ENCODE data around the gene ZBTB21. TPM values are rescaled to one million over a fixed set of nuclear protein-coding genes. Genes with fewer than 3 reads are reported as not detected.
"Not testable (repeated sequence)": the region's sequence is repeated elsewhere in the genome, so short reads cannot be mapped to it uniquely, and the experiment has no call there.

Gene ZBTB21
- polyA plus RNA-seq, 1 experiment: 13.4 TPM

DNA sequence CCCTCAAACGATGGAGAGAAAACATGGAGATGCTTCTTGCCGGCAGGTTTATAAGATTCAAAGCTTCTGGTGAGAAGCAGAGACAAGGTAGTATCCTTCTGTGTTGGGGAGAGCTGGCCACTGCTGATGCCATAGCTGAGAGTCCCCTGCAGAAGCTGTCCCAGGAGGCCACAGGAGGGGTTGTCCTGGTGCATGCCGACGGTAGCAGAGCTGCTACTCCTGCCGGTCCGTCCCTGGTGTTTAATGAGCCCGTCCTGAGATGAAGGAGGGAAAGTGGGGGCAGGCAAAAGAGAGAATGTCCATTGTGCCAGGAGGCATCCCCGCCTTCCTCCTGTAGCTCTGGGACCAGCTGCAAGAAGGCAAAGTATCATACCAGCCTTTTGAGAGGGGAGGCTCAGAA lies 46.0 kb downstream of the ZBTB21 start:
- DNase-seq (ENCODE audit: low read depth, low spot score): no peak
- ChIA-PET CTCF (no interaction called here), POLR2A (no interaction called here)
- H3K4me3 ChIP-seq (ENCODE audit: low read depth, low read length): no peak overlapping the region
- no peaks in the 10 kb centered on the region; the same call in 1 of the 2 replicates for H3K9me3 ChIP-seq (ENCODE audit: control insufficient read depth, insufficient read depth, low read length)
- H3K27me3 ChIP-seq (ENCODE audit: control insufficient read depth, insufficient read depth, low read length): peaks cover 3% of the 10 kb centered on the region
- no peak overlapping the region for H3K27ac ChIP-seq (ENCODE audit: low read depth, low read length)
- TF ChIP-seq, protein P1, sequence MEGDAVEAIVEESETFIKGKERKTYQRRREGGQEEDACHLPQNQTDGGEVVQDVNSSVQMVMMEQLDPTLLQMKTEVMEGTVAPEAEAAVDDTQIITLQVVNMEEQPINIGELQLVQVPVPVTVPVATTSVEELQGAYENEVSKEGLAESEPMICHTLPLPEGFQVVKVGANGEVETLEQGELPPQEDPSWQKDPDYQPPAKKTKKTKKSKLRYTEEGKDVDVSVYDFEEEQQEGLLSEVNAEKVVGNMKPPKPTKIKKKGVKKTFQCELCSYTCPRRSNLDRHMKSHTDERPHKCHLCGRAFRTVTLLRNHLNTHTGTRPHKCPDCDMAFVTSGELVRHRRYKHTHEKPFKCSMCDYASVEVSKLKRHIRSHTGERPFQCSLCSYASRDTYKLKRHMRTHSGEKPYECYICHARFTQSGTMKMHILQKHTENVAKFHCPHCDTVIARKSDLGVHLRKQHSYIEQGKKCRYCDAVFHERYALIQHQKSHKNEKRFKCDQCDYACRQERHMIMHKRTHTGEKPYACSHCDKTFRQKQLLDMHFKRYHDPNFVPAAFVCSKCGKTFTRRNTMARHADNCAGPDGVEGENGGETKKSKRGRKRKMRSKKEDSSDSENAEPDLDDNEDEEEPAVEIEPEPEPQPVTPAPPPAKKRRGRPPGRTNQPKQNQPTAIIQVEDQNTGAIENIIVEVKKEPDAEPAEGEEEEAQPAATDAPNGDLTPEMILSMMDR (IDR thresholded peaks at IDR 0.05; ENCODE audit: low read depth, low read length): no peak

DNA sequence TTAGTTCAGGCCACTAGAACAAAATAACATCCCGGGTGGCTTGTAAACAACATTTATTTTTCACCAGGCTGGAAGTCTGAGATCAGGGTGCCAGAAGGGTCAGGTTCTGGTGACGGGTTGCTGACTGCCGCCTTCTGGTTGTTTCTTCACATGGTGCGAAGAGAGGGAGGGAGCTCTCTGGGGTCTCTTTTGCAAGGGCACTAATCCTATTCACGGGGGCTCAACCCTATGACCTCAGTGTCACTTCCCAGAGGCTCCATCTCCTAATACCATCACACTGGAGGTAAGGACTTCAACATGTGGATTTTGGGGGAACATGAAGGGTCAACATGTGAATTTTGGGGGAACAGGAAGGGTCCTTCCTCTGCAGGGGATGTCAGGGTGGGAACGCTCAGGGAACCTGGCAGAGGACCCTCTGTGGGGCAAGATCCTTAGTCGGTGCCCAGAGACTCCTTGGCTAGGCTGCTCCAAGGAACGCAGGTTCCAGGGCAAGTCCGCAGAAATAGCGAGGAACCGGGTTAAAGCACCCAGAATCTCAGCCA lies 47.7 kb downstream of the ZBTB21 start:
- Histone ChIP-seq H3K27me3 (ENCODE audit: control insufficient read depth, insufficient read depth, low read length) (peaks cover 3% of the 10 kb centered on the region), H3K4me3 (ENCODE audit: low read depth, low read length) (no peak overlapping the region), H3K27ac (ENCODE audit: low read depth, low read length) (no peak overlapping the region), H3K9me3 (ENCODE audit: control insufficient read depth, insufficient read depth, low read length) (no peaks in the 10 kb centered on the region; the same call in 1 of the 2 replicates)
- TF ChIP-seq, protein P1 (IDR thresholded peaks at IDR 0.05; ENCODE audit: low read depth, low read length): no peak
- ChIA-PET POLR2A (interaction anchor here (0.7 kb wide), 1 partner anchor 722 kb away, joined by 10 read pairs; no protein-coding TSS in a partner anchor), CTCF (no interaction called here)
- DNase-seq (ENCODE audit: low read depth, low spot score): no peak

DNA sequence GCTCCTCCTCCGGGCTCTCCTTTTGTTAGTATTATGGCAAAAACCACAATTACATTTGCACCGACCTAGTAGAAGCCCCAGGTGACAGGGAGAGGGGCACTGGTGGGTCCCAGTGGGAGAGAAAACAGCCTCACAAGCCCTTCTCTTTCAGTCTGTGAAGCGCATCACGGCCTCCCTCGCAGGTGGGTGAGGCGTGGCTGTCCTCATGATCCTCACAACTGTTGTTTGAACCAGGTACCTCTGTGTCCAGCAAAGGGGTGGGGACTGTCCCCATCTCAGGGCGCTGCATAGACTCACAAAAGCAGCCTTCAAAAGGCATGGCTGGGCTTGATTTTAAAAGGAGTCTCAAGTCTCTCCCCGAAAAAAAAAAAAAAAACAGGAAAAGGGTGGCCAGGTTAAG lies 48.4 kb downstream of the ZBTB21 start:
- H3K27ac ChIP-seq (ENCODE audit: low read depth, low read length): no peak overlapping the region
- ChIA-PET POLR2A (no interaction called here), CTCF (interaction anchor here (1.1 kb wide), 1 partner anchor 156 kb away, joined by 5 read pairs; no protein-coding TSS in a partner anchor)
- TF ChIP-seq, protein P1 (IDR thresholded peaks at IDR 0.05; ENCODE audit: low read depth, low read length): no peak
- H3K4me3 ChIP-seq (ENCODE audit: low read depth, low read length): no peak overlapping the region
- H3K27me3 ChIP-seq (ENCODE audit: control insufficient read depth, insufficient read depth, low read length): peaks cover 3% of the 10 kb centered on the region
- no peaks in the 10 kb centered on the region; the same call in 1 of the 2 replicates for H3K9me3 ChIP-seq (ENCODE audit: control insufficient read depth, insufficient read depth, low read length)
- DNase-seq (ENCODE audit: low read depth, low spot score): no peak

DNA sequence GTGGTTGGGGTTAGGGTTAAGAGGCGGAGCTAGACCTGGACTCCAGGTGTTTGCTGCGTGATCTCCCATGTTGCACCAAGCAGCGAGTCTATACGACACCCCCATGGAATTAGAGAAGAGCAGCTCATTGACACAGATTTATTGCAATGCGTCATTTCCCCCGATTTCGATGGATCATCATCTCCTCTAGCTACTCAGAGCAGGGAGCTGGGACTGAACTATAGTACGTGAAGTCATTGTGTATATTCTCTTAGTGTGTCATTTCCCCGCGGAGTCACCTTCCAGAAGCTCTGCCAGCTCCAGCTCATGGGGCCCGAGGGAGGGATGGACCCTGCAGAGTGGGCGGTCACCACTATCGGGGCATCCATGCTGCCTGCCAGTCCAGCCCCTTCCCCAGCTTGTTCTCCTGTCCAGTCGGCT lies 48.9 kb downstream of the ZBTB21 start:
- no peak overlapping the region for H3K27ac ChIP-seq (ENCODE audit: low read depth, low read length)
- peaks cover 3% of the 10 kb centered on the region for H3K27me3 ChIP-seq (ENCODE audit: control insufficient read depth, insufficient read depth, low read length)
- TF ChIP-seq, protein P1 (IDR thresholded peaks at IDR 0.05; ENCODE audit: low read depth, low read length): no peak
- POLR2A ChIA-PET: no interaction called here
- CTCF ChIA-PET: interaction anchor here (0.6 to 1.1 kb wide), 2 partner anchors 156 to 350 kb away, joined by 3 to 5 read pairs; no protein-coding TSS in a partner anchor
- DNase-seq (ENCODE audit: low read depth, low spot score): peak; percentile 36
- H3K4me3 ChIP-seq (ENCODE audit: low read depth, low read length): no peak overlapping the region
- H3K9me3 ChIP-seq (ENCODE audit: control insufficient read depth, insufficient read depth, low read length): no peaks in the 10 kb centered on the region; the same call in 1 of the 2 replicates

DNA sequence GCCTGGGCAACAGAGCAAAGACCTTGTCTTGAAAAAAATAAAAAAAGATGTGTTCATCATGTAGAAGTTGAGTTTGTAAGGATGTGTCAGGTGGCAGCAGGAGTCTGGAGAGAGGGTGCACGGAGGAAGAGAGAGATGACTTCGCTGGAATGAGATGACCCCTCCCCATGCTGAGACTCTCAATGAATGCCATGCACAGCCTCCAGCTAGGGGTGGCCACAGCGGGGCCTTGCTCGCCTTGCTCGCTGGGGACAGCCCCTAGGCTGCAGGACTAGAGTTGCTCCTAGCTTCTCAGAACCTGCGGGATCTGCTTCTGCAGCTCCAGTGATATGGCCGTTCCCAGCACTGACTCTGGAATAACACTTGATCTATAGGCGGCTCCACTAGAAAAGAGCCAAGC lies 49.8 kb downstream of the ZBTB21 start:
- Histone ChIP-seq H3K27me3 (ENCODE audit: control insufficient read depth, insufficient read depth, low read length) (peaks cover 3% of the 10 kb centered on the region), H3K27ac (ENCODE audit: low read depth, low read length) (no peak overlapping the region), H3K9me3 (ENCODE audit: control insufficient read depth, insufficient read depth, low read length) (no peaks in the 10 kb centered on the region; the same call in 1 of the 2 replicates), H3K4me3 (ENCODE audit: low read depth, low read length) (no peak overlapping the region)
- TF ChIP-seq, protein P1 (IDR thresholded peaks at IDR 0.05; ENCODE audit: low read depth, low read length): no peak
- no peak for DNase-seq (ENCODE audit: low read depth, low spot score)
- CTCF ChIA-PET: no interaction called here
- POLR2A ChIA-PET: interaction anchor here (0.6 kb wide), 1 partner anchor 152 kb away, joined by 3 read pairs; no protein-coding TSS in a partner anchor

DNA sequence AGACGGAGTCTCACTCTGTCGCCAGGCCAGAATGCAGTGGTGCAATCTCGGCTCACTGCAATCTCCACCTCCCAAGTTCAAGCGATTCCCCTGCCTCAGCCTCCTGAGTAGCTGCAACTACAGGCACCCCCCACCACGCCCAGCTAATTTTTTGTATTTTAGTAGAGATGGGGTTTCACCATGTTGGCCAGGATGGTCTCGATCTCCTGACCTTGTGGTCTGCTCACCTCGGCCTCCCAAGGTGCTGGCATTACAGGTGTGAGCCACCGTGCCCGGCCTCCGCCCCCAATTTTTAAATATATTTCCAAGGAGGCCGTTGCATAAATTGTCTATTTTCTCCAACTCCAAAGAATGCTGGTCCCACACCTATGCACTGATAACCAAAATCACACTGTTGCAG lies 50.5 kb downstream of the ZBTB21 start:
- POLR2A ChIA-PET; H3K27ac ChIP-seq (ENCODE audit: low read depth, low read length); H3K9me3 ChIP-seq (ENCODE audit: control insufficient read depth, insufficient read depth, low read length); DNase-seq (ENCODE audit: low read depth, low spot score); CTCF ChIA-PET; H3K27me3 ChIP-seq (ENCODE audit: control insufficient read depth, insufficient read depth, low read length); H3K4me3 ChIP-seq (ENCODE audit: low read depth, low read length): not testable (repeated sequence)
